Right lobe of liver (tissue), 6 donors: Measurements from ENCODE around the gene GTF2IRD1. TPM values are rescaled to one million over a fixed set of nuclear protein-coding genes. Genes with fewer than 3 reads are reported as not detected.
"Not testable (repeated sequence)": the region's sequence is repeated elsewhere in the genome, so short reads cannot be mapped to it uniquely, and the experiment has no call there.

ENCODE experiments used
- ATAC-seq, 4 donors: fragments of 200-7000 bp; cut with Tn5 transposase; one replicate each; pipeline ENCODE4 v1.9.1; 2020; ENCODE audit warnings: mild to moderate bottlenecking in 4 of 4, moderate library complexity in 4 of 4
- DNase-seq, 3 donors: peaks; one replicate each; pipeline ENCODE4 v3.0.0-alpha.2; 2020
- H3K27ac ChIP-seq, 3 donors: fragments of 200-600 bp; one replicate each; pipeline ENCODE4 v1.8.0; 2022
- H3K27me3 ChIP-seq, 2 donors: fragments of 200-600 bp; one replicate each; pipeline ENCODE4 v1.8.0; 2022
- H3K36me3 ChIP-seq, 4 donors: fragments of 200-600 bp; sonication (generic) in 1 of 4; one replicate each; pipeline versions ENCODE4 v1.5.1 to v1.8.0; 2017 to 2022; ENCODE audit warnings: control low read depth in 1 of 4
- H3K4me1 ChIP-seq, 4 donors: fragments of 200-600 bp; sonication (generic) in 1 of 4; one replicate each; pipeline versions ENCODE4 v1.5.1 to v1.8.0; 2017 to 2022; ENCODE audit warnings: control low read depth in 1 of 4
- H3K4me3 ChIP-seq, 3 donors: fragments of 200-600 bp; one replicate each; pipeline ENCODE4 v1.8.0; 2022
- H3K9me3 ChIP-seq, 4 donors: fragments of 200-600 bp; sonication (generic) in 1 of 4; one replicate each; pipeline versions ENCODE4 v1.5.1 to v1.8.0; 2017 to 2022; ENCODE audit warnings: control low read depth in 1 of 4
- CTCF ChIP-seq, 4 donors: fragments of 200-600 bp in 3 of 4; fragments of 450-650 bp in 1 of 4; IDR thresholded peaks; one replicate each; pipeline versions ENCODE4 v1.5.1 to v1.8.0; 2016 to 2022; ENCODE audit warnings: antibody characterized with exemption in 4 of 4, mild to moderate bottlenecking in 2 of 4
- POLR2A ChIP-seq: fragments of 450-650 bp; IDR thresholded peaks from one replicate; pipeline ENCODE4 v1.6.1; 2017; ENCODE audit warnings: antibody characterized with exemption, mild to moderate bottlenecking
- WGBS: methylation state at CpG from one replicate; pipeline ENCODE4 v1.1.6; 2018; ENCODE audit warnings: low coverage, low lambda C conversion rate; ENCODE audit not compliant: insufficient coverage; ENCODE audit errors: missing lambda C conversion rate; 5-methylcytosine and 5-hydroxymethylcytosine counted together
- intact Hi-C, 2 donors: fragments of 100-400 bp; cut with DNase I; formaldehyde crosslinking; loops; one replicate each; pipeline versions ENCODE4 v1.11.2 to v1.14.1; 2022
- total RNA-seq, 6 experiments: library from RNA; depleted of rRNA in 2 of 6; stranded (reverse); fragments of >200 nt in 2 of 6; fragmentation: NEBNext Ultra II Directional in 3 of 6; extraction: Animal tissue kit (Norgen Biotek cat#: 25700) in 3 of 6; gene quantifications; one replicate each; pipeline versions ENCODE4 v1.1.0 to v1.2.4, GENCODE V29; 2016 to 2023
- donor health status: DM: no; HTN: yes; CAD: no.
- donor health status: DM: no; HTN: no; CAD: no.
- donor health status: DM: no; HTN: no; CAD: no.
- donor health status: DM: no; HTN: yes; CAD: no.
- donor health status: DM: no; HTN: yes; CAD: no.

GTF2IRD1 gene
- total RNA-seq, 6 experiments from 2014 or later, result 1.9 to 9.8 (median 6.5) TPM

GRCh38 chr7:74542558-74543117, 88.9 kb downstream of the GTF2IRD1 start:
- WGBS, result 81% methylated on average over 2 of the region's 9 CpGs
- no peak for TF ChIP-seq POLR2A
- no peak for TF ChIP-seq CTCF (IDR thresholded peaks at IDR 0.05)
- ATAC-seq (no peak), DNase-seq (no peak)
- intact Hi-C loops, result loop anchor here in 1 of 2 donors (10.0 kb wide), 1 partner anchor 98 kb away; no protein-coding TSS in a partner anchor
- Histone ChIP-seq H3K27me3 (no peaks in the 10 kb centered on the region), H3K9me3 (no peaks in the 10 kb centered on the region), H3K36me3 (no peaks in the 10 kb centered on the region), H3K27ac (no peak overlapping the region), H3K4me1 (no peaks in the 10 kb centered on the region), H3K4me3 (no peak overlapping the region)

- no peak overlapping the region for H3K27ac ChIP-seq
- ATAC-seq (peak; percentile 63 to 84 (median 78)), DNase-seq (peak in 1 of 3 donors; percentile 32)
- TF ChIP-seq POLR2A, result no peak
- TF ChIP-seq CTCF (IDR thresholded peaks at IDR 0.05), result peak; percentile 43 to 64 (median 51)
- H3K36me3 ChIP-seq, result no peaks in the 10 kb centered on the region
- H3K27me3 ChIP-seq, result no peaks in the 10 kb centered on the region
- H3K9me3 ChIP-seq, result no peaks in the 10 kb centered on the region
- WGBS, result 83% methylated on average over 8 of the region's 12 CpGs
- no peak overlapping the region for H3K4me3 ChIP-seq
- no peaks in the 10 kb centered on the region for H3K4me1 ChIP-seq
- intact Hi-C loops, result loop anchor here in 1 of 2 donors (10.0 kb wide), 1 partner anchor 100 kb away; no protein-coding TSS in a partner anchor
Observed at GRCh38 chr7:74544706-74545469, 91.2 kb downstream of the GTF2IRD1 start.

GRCh38 chr7:74545921-74546320, 92.2 kb downstream of the GTF2IRD1 start:
- Histone ChIP-seq H3K27ac (no peak overlapping the region), H3K27me3 (no peaks in the 10 kb centered on the region), H3K9me3 (no peaks in the 10 kb centered on the region), H3K36me3 (no peaks in the 10 kb centered on the region), H3K4me1 (no peaks in the 10 kb centered on the region), H3K4me3 (no peak overlapping the region)
- ATAC-seq (peak in 1 of 4 donors; percentile 32), DNase-seq (no peak)
- 82% methylated on average over 3 of the region's 8 CpGs for WGBS
- TF ChIP-seq CTCF (IDR thresholded peaks at IDR 0.05) (no peak), POLR2A (no peak)
- intact Hi-C loops, result loop anchor here in 1 of 2 donors (10.0 kb wide), 1 partner anchor 101 kb away; no protein-coding TSS in a partner anchor

DNA sequence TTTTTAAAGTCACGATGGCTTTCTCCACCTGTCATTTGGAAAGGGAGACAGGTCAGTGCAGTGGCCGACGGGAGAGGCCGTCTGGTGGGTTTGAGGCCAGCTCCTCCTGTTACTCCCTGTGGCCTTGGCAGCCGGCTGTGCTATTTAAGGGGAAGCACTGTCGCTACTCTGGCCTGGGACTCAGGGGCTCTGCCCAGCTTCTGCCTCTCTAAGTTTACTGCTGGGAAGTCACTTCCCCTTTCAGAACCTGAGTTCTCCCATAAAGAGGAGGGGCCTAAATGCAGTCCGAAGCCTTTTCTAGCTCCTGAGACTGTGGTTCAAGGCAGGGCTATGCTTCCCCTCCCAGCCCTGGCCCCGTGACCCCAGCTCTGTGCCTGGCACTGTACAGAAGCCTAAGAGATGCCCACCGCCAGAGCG, 99.9 kb downstream of the GTF2IRD1 start:
- H3K9me3 ChIP-seq, H3K4me1 ChIP-seq, DNase-seq, H3K4me3 ChIP-seq, H3K27me3 ChIP-seq, H3K36me3 ChIP-seq, H3K27ac ChIP-seq, intact Hi-C loops: not testable (repeated sequence)
- 100% methylated on average over 1 of the region's 10 CpGs for WGBS
- peak; percentile 59 to 85 (median 70) for ATAC-seq

- no peak for ATAC-seq
Observed at GRCh38 chr7:74554178-74554577, 100.5 kb downstream of the GTF2IRD1 start.

More at GRCh38 chr7:74554178-74554577, 100.5 kb downstream of the GTF2IRD1 start:
- TF ChIP-seq POLR2A (no peak), CTCF (IDR thresholded peaks at IDR 0.05) (no peak)
- no peaks in the 10 kb centered on the region for H3K4me1 ChIP-seq
- no peak for DNase-seq
- no peaks in the 10 kb centered on the region for H3K27me3 ChIP-seq
- H3K27ac ChIP-seq, result no peak overlapping the region
- no peaks in the 10 kb centered on the region for H3K36me3 ChIP-seq
- 100% methylated on average over 1 of the region's 7 CpGs for WGBS
- no peaks in the 10 kb centered on the region for H3K9me3 ChIP-seq
- no peak overlapping the region for H3K4me3 ChIP-seq
- intact Hi-C loops, result no loop called here
